GM10847 (cell line): ENCODE results near the gene KCND3.

Experiments used
- POLR2A ChIP-seq: IDR thresholded peaks from 2 replicates; pipeline ENCODE4 v1.6.1; 2011; ENCODE audit not compliant: insufficient read length; ENCODE audit errors: extremely low read depth

KCND3 gene

GRCh38 chr1:111953797-111954196 is 35.7 kb downstream of the KCND3 start:
- TF ChIP-seq POLR2A: no peak

GRCh38 chr1:111952125-111952657 is 37.3 kb downstream of the KCND3 start:
- no peak for TF ChIP-seq POLR2A

- TF ChIP-seq POLR2A: no peak
Observed at GRCh38 chr1:111948209-111949171, 41.0 kb downstream of the KCND3 start.

DNA sequence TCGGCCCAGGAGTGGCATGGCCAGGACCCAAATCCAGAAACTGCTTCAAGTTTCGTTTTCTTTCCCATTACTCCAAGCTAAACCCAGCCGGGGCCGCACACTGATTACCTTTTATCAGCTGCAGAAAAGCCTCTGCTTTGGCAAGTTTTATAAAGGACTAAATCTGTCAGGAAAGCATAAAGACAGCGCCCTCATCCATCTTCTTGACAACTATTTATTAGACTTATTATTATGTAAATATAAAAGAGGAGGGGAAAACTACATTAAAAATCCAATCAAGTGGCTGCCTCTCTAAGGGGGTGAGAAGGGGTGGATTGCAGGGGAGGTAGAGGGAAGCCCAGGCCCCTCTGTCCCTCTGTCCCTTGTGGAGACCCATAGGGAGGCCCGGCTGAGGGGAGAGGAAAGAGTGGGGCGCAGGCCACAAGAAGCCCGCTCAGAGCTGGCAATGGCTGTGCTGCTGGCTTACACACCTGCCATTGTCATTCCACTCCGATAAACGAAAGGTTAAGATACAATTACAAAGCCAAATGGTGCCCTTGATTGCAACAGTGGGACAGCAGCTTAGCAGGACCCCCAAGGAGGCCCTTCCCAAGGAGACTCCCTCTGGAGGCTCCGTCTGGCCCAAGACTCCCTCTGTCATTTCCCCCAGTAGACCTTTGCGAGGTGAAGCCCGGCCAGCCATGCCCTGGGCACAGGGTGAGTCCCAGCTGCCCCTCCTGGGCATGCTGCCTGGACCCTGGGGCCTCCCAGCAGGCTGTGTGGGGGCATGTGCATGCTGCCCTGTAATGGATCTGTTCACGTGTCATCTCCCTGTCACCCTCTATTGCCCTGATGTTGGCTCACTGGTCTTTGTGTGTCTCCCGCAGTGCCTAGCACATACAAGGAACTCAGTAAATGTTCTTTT is 45.4 kb downstream of the KCND3 start:
- no peak for TF ChIP-seq POLR2A

DNA sequence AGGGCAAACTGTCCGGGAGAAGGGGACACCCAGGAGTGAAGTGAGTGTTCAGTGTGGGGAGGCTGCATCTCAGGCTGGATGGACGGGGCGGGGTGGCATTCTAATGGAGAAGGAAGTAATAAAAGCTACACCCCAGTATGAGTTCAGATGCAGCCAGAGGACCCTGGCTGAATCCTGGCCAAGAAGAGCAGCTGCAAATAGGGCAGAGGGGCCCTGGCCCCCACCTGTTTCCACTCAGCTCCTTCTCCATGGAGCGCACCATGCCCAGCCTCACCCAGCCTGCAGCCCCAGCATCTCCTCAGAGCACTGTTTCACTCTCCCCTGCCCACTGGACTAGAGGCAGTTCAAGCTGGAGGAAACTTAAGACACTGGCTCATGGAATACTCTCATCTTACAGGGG is 46.4 kb downstream of the KCND3 start:
- no peak for TF ChIP-seq POLR2A

- TF ChIP-seq POLR2A: no peak
Observed at GRCh38 chr1:111938536-111938935, 50.9 kb downstream of the KCND3 start.

DNA sequence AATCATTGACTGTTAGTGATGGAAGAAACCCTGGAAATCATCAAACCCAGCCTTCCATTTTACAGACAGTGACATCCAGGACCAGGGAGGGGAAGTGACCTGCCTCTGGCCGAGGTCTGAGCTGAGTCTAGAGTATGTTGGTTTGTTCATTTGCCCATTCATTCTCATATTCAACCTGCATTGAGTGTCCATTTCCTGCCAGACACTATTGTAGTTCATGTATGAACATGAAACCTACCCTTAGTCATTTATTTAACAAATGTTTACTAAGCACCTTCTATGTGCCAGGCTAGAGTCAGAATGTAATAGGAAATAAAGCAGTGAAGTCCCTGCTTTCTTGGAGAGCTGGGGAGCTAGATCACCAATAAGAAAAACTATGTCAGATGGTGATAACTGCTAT is 51.3 kb downstream of the KCND3 start:
- no peak for TF ChIP-seq POLR2A

DNA sequence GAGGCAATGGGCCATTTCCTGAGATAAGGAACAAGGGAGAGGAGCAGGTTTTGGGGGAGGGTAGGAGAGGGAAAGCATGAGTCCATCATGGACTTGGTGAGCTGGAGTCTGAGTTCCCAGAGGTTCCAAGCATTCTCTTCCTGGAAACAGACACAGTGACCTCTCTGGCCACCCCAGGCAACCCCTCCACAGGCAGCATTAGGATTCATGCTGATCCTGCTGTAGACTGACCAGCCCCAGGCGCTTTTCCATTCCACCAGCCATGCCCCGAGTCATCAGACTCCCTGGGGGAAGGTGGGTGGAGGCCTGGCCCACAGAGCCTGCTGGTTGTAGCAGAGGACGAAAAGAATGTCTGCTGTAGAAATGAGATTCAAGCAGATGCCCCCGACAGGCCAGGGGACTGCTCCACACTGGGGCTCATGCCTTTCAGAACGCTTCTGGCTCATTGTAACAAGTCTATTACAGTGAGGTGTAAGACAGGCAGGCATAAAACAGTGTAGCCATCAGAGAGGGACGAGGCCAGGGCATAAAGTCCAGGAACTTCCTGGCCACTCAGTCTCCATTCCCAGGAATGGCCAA is 52.2 kb downstream of the KCND3 start:
- TF ChIP-seq POLR2A: no peak

DNA sequence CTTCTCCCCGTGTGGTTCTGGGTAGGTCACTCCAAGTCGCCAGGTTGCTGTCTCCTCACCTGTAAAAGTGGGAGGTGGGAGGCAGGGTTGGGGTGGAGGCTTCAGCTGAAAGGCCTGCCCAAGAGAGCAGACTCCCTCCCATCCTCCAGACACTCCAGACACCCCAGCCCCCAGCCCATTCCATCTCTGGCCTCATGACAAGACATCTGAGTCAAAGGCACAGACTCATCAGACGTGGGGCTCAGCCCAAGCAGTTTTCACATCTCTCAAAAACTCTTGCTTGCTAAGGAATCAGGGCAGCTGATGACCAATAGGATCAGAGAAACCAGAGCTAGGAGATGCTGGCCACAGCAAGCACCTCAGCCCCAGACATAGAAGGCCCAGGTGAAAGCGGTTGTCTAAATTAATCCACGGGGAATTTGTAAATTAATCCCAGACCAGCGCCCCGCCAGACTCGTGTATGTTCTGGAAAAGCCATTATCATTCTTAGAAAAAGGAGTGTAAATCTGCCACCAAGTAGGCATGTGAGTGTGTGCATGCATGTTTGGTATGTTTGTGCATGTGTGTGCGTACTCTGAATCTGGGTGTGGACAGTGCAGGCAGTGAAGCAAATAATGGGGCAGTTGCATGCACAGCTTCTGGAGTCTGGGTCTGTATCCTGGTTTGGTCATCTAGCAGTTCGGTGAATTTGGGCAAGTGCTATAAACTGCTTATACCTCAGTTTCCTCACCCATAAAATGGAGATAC is 55.2 kb downstream of the KCND3 start:
- TF ChIP-seq POLR2A: no peak

GRCh38 chr1:111930356-111930755 is 59.1 kb downstream of the KCND3 start:
- TF ChIP-seq POLR2A: no peak

- TF ChIP-seq POLR2A: no peak
Observed at GRCh38 chr1:111928531-111928930, 60.9 kb downstream of the KCND3 start.

GRCh38 chr1:111927652-111928051 is 61.8 kb downstream of the KCND3 start:
- TF ChIP-seq POLR2A: no peak

DNA sequence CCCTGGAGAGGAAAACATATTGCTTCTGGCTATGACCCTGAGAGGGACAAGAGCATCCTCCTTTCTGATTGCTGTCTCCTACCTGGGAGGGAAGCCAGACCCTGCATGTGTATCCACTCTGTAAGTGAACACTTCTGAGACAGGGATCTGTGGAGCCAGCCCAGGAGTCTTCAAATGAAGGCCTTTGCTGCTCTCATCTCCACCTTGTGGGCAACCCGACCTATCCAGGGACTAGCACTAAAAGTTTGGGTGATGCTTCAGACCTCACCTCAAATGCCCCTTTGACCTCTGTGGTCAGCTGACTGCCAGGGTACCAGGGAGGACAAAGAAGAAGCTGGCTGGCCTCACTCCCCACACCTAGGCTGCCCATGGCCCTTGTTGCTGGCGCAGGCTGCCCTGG is 64.7 kb downstream of the KCND3 start:
- TF ChIP-seq POLR2A: no peak

GRCh38 chr1:111923766-111924165 is 65.7 kb downstream of the KCND3 start:
- TF ChIP-seq POLR2A: no peak

- no peak for TF ChIP-seq POLR2A
Observed at GRCh38 chr1:111921948-111922347, 67.5 kb downstream of the KCND3 start.
